HepG2 (cell line): ENCODE results near the gene AXIN2. TPM values are rescaled to one million over a fixed set of nuclear protein-coding genes. Genes with fewer than 3 reads are reported as not detected.

Experiments used
- ATAC-seq: fragments of 200-7000 bp; cut with Tn5 transposase; 3 replicates; pipeline ENCODE4 v1.9.1; 2020; ENCODE audit warnings: mild to moderate bottlenecking, moderate library complexity
- BruUV-seq: library from RNA; stranded (reverse); fragments of 400-500 nt; replicated peaks from 2 replicates; lab custom pipeline; 2021; lab: Mats Ljungman, UMichigan
- CTCF ChIA-PET: fragments of 300-600 bp; formaldehyde crosslinking; extraction: SDS; loops from one replicate; lab custom pipeline; 2021; ENCODE audit warnings: low total read pairs, inconsistent platforms, low intra/inter-chr PET ratio; lab: Yijun Ruan, JAX
- POLR2A ChIA-PET: fragments of 350-600 bp; sonication (Branson Sonifier 250); formaldehyde crosslinking; loops from one replicate; lab custom pipeline; 2020; ENCODE audit warnings: antibody characterized with exemption, inconsistent platforms; lab: Yijun Ruan, JAX
- DNase-seq: peaks from one replicate; pipeline ENCODE4 v3.0.0-alpha.2; 2015; ENCODE audit warnings: low spot score
- FAIRE-seq: peaks from 3 replicates; lab custom pipeline; 2011; peaks lifted over from hg19 to GRCh38; lab: Jason Lieb, UNC
- H2AFZ ChIP-seq: one replicate; pipeline ENCODE4 v1.6.1; 2011; ENCODE audit warnings: low read length, inconsistent platforms
- H3K27ac ChIP-seq: fragments of 300-600 bp; 3 replicates; pipeline ENCODE4 v1.8.0; 2011; ENCODE audit warnings: mixed run types, mild to moderate bottlenecking, mixed read lengths, low read length, inconsistent platforms; ENCODE audit not compliant: insufficient read depth; ENCODE audit errors: extremely low read length
- H3K27me3 ChIP-seq, 2 experiments: fragments of 200-600 bp in 1 of 2; 2 replicates in 1 of 2; 3 replicates in 1 of 2; pipeline versions ENCODE4 v1.6.0 to v1.8.0; 2011; ENCODE audit warnings: low read length in 2 of 2, mild to moderate bottlenecking in 2 of 2, moderate library complexity in 2 of 2, inconsistent platforms in 1 of 2; ENCODE audit not compliant: insufficient read depth in 2 of 2, control insufficient read depth in 1 of 2
- H3K36me3 ChIP-seq, 2 experiments: fragments of 200-600 bp in 1 of 2; replicated peaks in 1 of 2; 2 replicates in 1 of 2; 3 replicates in 1 of 2; pipeline versions ENCODE4 v1.5.1 to v1.8.0; 2011; ENCODE audit warnings: low read length in 2 of 2, inconsistent platforms in 1 of 2; ENCODE audit not compliant: insufficient read depth in 2 of 2, control insufficient read depth in 1 of 2
- H3K4me1 ChIP-seq: 2 replicates; pipeline ENCODE4 v1.5.1; 2012; ENCODE audit warnings: low read length, inconsistent platforms; ENCODE audit not compliant: insufficient read depth
- H3K4me2 ChIP-seq: 2 replicates; pipeline ENCODE4 v1.6.0; 2011; ENCODE audit warnings: low read depth, low read length, inconsistent platforms
- H3K4me3 ChIP-seq, 3 experiments: fragments of 200-600 bp in 1 of 3; sonication (generic), shearing (Covaris generic) in 1 of 3; replicated peaks in 1 of 3; 2 replicates each; pipeline ENCODE4 v1.5.1; 2011 to 2016; ENCODE audit warnings: low read length in 3 of 3, inconsistent platforms in 2 of 3, low read depth in 2 of 3, mild to moderate bottlenecking in 2 of 3, control low read depth in 1 of 3, mixed read lengths in 1 of 3; ENCODE audit not compliant: insufficient read depth in 1 of 3
- H3K79me2 ChIP-seq: one replicate; pipeline ENCODE4 v1.6.1; 2011; ENCODE audit warnings: low read length, inconsistent platforms; ENCODE audit not compliant: insufficient read depth
- H3K9ac ChIP-seq: 2 replicates; pipeline ENCODE4 v1.6.0; 2011; ENCODE audit warnings: mild to moderate bottlenecking, low read depth, low read length, inconsistent platforms; ENCODE audit not compliant: insufficient read depth
- H3K9me3 ChIP-seq: 2 replicates; pipeline ENCODE4 v1.5.1; 2012; ENCODE audit warnings: mild to moderate bottlenecking, low read length
- H4K20me1 ChIP-seq: 2 replicates; pipeline ENCODE4 v1.6.0; 2011; ENCODE audit warnings: inconsistent platforms, mild to moderate bottlenecking, low read length, moderate library complexity; ENCODE audit not compliant: insufficient read depth
- ETS1 ChIP-seq: sonication (generic); formaldehyde crosslinking; IDR thresholded peaks from 2 replicates; pipeline ENCODE4 v1.4.0; 2020; ENCODE audit warnings: missing genetic modification reagents
- NR1H2 ChIP-seq: sonication (generic); formaldehyde crosslinking; IDR thresholded peaks from 2 replicates; pipeline ENCODE4 v1.8.1; 2022; ENCODE audit warnings: low read depth, missing genetic modification reagents, borderline replicate concordance
- PRDM4 ChIP-seq: sonication (generic); formaldehyde crosslinking; IDR thresholded peaks from 2 replicates; pipeline ENCODE4 v1.9.0; 2021; ENCODE audit warnings: missing genetic modification reagents, borderline replicate concordance
- SMAD3 ChIP-seq: sonication (generic); formaldehyde crosslinking; IDR thresholded peaks from 2 replicates; pipeline ENCODE4 v1.4.0; 2020; ENCODE audit warnings: missing genetic modification reagents
- ZNF264 ChIP-seq: sonication (generic); formaldehyde crosslinking; IDR thresholded peaks from 2 replicates; pipeline ENCODE4 v1.4.0; 2020; ENCODE audit warnings: missing genetic modification reagents
- ZNF451 ChIP-seq: sonication (generic); formaldehyde crosslinking; IDR thresholded peaks from 2 replicates; pipeline ENCODE4 v1.5.0; 2020; ENCODE audit warnings: mild to moderate bottlenecking, missing genetic modification reagents
- ZSCAN5A ChIP-seq: sonication (generic); formaldehyde crosslinking; IDR thresholded peaks from 2 replicates; pipeline ENCODE4 v1.8.0; 2022; ENCODE audit warnings: mild to moderate bottlenecking, missing genetic modification reagents, borderline replicate concordance
- WGBS: methylation state at CpG from one replicate; pipeline ENCODE4 v1.1.6; 2017; ENCODE audit warnings: low lambda C conversion rate; 5-methylcytosine and 5-hydroxymethylcytosine counted together
- in situ Hi-C: cut with HindIII; loops from 2 replicates; pipeline ENCODE4 v1.10.0; 2017; ENCODE audit warnings: low pct_unique_long_range_greater_than_20kb; ENCODE audit not compliant: extremely low pct_ligation_motif_present
- intact Hi-C: fragments of 100-400 bp; cut with micrococcal nuclease; formaldehyde crosslinking; loops from one replicate; pipeline ENCODE4 v1.10.0; 2022; ENCODE audit not compliant: unreplicated experiment
- polyA plus RNA-seq, 8 experiments: library from polyadenylated mRNA; depleted of rRNA in 3 of 8; stranded (reverse) in 7 of 8; unstranded in 1 of 8; fragments of >200 nt; fragmentation: Illumina TruSeq in 4 of 8; extraction: Trizol in 4 of 8; gene quantifications; 2 replicates each; pipeline versions ENCODE4 v1.2.1 to v1.2.3, GENCODE V29; 2011 to 2016; ENCODE audit warnings: low read depth in 4 of 8, missing spikeins in 1 of 8, mixed read lengths in 1 of 8; ENCODE audit not compliant: insufficient read depth in 1 of 8
- total RNA-seq, 5 experiments: library from RNA; depleted of rRNA; stranded (reverse); fragments of >200 nt; fragmentation: Illumina TruSeq; extraction: Trizol; gene quantifications; 2 replicates each; pipeline ENCODE4 v1.2.3, GENCODE V29; 2016; ENCODE audit warnings: low read depth in 1 of 5

AXIN2 gene
- total and polyA plus RNA-seq, 2 of the 13 experiments (the other 11 are each of a cell fraction or from before 2014, with no cell fraction given), result 58.6 to 63.4 TPM

- no peak overlapping the region for H2AFZ ChIP-seq
- ATAC-seq (no peak), FAIRE-seq (no peak), DNase-seq (no peak)
- in situ Hi-C loops, result no loop called here
- intact Hi-C loops, result no loop called here
- no peaks in the 10 kb centered on the region for H4K20me1 ChIP-seq
- TF ChIP-seq ETS1 (CRISPR knock-in tag), result no peak
- TF ChIP-seq PRDM4, result no peak
- TF ChIP-seq SMAD3 (CRISPR knock-in tag), result no peak
- no peak for TF ChIP-seq ZNF451 (CRISPR knock-in tag)
- no peak for TF ChIP-seq ZSCAN5A (CRISPR knock-in tag)
- TF ChIP-seq ZNF264, result no peak
- no peak for TF ChIP-seq NR1H2
- no peaks in the 10 kb centered on the region for H3K79me2 ChIP-seq
- peaks cover 44% of the 10 kb centered on the region for H3K4me1 ChIP-seq
- POLR2A ChIA-PET, result no interaction called here
- CTCF ChIA-PET, result no interaction called here
- H3K4me2 ChIP-seq, result no peak overlapping the region
- 91% methylated on average over 2 of the region's 2 CpGs for WGBS
- BruUV-seq, result no TSS peak
- no peak overlapping the region for H3K27ac ChIP-seq
- H3K27me3 ChIP-seq, result no peaks in the 10 kb centered on the region
- no peak overlapping the region for H3K4me3 ChIP-seq
- no peaks in the 10 kb centered on the region for H3K36me3 ChIP-seq
- no peaks in the 10 kb centered on the region for H3K9me3 ChIP-seq
- H3K9ac ChIP-seq, result no peak overlapping the region
Observed at GRCh38 chr17:65518256-65518655, 43.2 kb downstream of the AXIN2 start.
